ENCODE measurements around the gene GPRC5D. TPM values are rescaled to one million over a fixed set of nuclear protein-coding genes. Genes with fewer than 3 reads are reported as not detected.

Gene GPRC5D
- total RNA-seq, 3 donors from 2014 or later, result not detected

DNA sequence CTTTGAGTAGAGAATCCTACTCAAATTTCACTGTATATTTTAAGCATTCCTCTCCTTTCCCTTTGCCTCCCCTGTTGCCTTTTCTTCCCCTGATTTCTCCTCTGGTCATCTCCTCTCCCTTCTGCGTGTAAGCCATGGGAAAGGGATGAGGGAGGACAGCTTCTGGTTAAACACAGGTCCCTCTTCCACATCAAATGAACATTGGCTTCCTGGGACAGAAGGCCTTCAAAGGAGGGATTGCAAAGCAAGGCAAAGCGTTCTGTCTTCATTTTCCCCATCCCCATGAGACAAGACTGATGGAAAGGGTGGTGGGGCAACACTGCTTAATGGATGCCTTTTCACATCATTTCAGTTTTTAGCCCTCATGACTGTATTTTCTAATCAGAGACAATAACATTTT lies 34.5 kb downstream of the GPRC5D start:
- no peak for DNase-seq (ENCODE audit: low spot score in 2 of 2)
- TF ChIP-seq, protein P1, sequence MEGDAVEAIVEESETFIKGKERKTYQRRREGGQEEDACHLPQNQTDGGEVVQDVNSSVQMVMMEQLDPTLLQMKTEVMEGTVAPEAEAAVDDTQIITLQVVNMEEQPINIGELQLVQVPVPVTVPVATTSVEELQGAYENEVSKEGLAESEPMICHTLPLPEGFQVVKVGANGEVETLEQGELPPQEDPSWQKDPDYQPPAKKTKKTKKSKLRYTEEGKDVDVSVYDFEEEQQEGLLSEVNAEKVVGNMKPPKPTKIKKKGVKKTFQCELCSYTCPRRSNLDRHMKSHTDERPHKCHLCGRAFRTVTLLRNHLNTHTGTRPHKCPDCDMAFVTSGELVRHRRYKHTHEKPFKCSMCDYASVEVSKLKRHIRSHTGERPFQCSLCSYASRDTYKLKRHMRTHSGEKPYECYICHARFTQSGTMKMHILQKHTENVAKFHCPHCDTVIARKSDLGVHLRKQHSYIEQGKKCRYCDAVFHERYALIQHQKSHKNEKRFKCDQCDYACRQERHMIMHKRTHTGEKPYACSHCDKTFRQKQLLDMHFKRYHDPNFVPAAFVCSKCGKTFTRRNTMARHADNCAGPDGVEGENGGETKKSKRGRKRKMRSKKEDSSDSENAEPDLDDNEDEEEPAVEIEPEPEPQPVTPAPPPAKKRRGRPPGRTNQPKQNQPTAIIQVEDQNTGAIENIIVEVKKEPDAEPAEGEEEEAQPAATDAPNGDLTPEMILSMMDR (IDR thresholded peaks at IDR 0.05), result no peak
- TF ChIP-seq POLR2AphosphoS5 (IDR thresholded peaks at IDR 0.05), result no peak
- TF ChIP-seq POLR2A (IDR thresholded peaks at IDR 0.05), result no peak
- intact Hi-C loops (cut with DNase I; ENCODE audit: low total_unique reads), result loop anchor here (5.0 kb wide), 1 partner anchor 310 kb away; no protein-coding TSS in a partner anchor
- Histone ChIP-seq H3K27me3 (no peaks in the 10 kb centered on the region), H3K9me3 (no peaks in the 10 kb centered on the region), H3K27ac (peak overlapping the region; percentile 38 to 75), H3K36me3 (no peaks in the 10 kb centered on the region), H3K4me3 (no peak overlapping the region), H3K4me1 (no peaks in the 10 kb centered on the region)

DNA sequence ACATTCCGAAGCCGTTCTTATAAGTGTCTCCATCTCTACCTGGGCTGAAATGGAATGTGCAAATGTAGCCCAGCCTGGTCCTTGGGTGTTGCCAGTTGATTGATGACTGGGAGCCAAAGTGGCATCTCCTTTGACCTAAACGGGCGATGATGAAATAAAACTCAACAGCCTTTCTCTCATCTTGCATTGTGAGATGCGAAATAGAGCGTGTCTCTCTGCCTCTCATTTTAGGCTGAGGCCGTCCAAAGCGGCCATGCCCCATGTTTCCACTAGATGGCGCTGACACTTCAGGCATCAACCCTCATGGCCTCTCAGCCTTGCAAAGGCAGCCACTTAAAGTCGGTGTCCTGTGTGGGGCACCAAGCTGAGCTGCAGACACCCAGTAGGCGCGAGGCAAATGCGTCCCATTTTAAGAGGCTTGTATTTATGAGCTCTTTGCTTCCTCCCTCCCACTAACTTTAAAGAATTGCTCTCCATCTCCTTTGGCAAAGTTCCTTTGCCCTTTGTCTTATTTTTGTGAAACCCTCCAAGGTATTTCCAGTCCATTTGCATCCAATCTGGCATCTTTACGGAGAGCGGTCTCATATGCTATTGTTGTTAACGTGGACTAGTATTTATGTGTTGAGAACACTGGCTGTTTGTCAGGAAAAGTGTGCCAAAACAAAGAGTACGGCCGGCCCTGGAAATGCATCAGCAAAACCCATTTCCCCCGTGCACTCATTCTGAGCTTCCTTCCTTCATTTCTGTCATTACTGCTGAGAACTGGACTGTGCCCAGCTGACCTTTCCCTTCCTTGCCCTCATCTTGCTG lies 35.6 kb downstream of the GPRC5D start:
- Histone ChIP-seq H3K9me3 (no peaks in the 10 kb centered on the region), H3K27me3 (no peaks in the 10 kb centered on the region), H3K27ac (peak overlapping the region; percentile 9 to 75), H3K4me3 (peak overlapping the region in 1 of 3 donors; percentile 24), H3K36me3 (no peaks in the 10 kb centered on the region), H3K4me1 (no peaks in the 10 kb centered on the region)
- peak; percentile 80 to 85 for DNase-seq (ENCODE audit: low spot score in 2 of 2)
- TF ChIP-seq POLR2AphosphoS5 (IDR thresholded peaks at IDR 0.05), result peak in 2 of 3 donors; percentile 52 to 56
- no peak for TF ChIP-seq POLR2A (IDR thresholded peaks at IDR 0.05)
- TF ChIP-seq, protein P1 (IDR thresholded peaks at IDR 0.05), result peak; percentile 91 to 97 (median 92)
- intact Hi-C loops (cut with DNase I; ENCODE audit: low total_unique reads), result loop anchor here (5.0 kb wide), 1 partner anchor 311 kb away; no protein-coding TSS in a partner anchor

DNA sequence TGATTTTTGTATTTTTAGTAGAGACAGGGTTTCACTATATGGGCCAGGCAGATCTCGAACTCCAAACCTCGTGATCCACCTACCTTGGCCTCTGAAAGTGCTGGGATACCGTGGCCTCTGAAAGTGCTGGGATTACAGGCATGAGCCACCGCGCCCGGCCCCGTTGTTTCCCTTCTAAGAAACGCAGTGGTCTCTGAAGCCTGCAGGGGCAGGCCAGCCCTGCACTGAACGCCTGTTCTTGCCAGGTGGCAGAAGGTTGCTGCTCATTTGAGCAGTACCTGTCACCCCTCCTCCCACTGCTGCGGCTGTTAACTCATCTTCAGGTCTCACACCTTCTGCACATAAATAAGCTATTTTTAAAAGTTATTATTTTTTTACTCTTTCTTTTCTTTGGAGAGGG lies 36.3 kb downstream of the GPRC5D start:
- Histone ChIP-seq H3K27me3 (no peaks in the 10 kb centered on the region), H3K36me3 (no peaks in the 10 kb centered on the region), H3K27ac (peak overlapping the region in 1 of 2 donors; percentile 9), H3K9me3 (no peaks in the 10 kb centered on the region), H3K4me1 (no peaks in the 10 kb centered on the region), H3K4me3 (no peak overlapping the region)
- TF ChIP-seq, protein P1 (IDR thresholded peaks at IDR 0.05), result no peak
- TF ChIP-seq POLR2AphosphoS5 (IDR thresholded peaks at IDR 0.05) (no peak), POLR2A (IDR thresholded peaks at IDR 0.05) (no peak)
- intact Hi-C loops (cut with DNase I; ENCODE audit: low total_unique reads), result loop anchor here (5.0 kb wide), 1 partner anchor 312 kb away; no protein-coding TSS in a partner anchor
- no peak for DNase-seq (ENCODE audit: low spot score in 2 of 2)

DNA sequence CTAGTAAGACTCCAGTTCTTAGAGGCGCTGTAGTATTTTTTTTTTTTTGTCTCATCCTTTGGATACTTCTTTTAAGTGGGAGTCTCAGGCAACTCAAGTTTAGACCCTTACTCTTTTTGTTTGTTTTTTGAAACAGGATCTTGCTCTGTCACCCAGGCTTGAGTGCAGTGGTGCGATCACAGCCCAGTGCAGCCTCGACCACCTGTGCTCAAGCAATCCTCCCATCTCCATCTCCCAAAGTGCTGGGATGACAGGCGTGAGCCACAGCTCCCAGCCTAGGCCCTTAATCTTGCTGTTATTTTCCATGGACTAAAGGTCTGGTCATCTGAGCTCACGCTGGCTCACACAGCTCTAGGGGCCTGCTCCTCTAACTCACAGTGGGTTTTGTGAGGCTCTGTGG lies 39.3 kb downstream of the GPRC5D start:
- no peak overlapping the region for H3K4me3 ChIP-seq
- TF ChIP-seq POLR2AphosphoS5 (IDR thresholded peaks at IDR 0.05) (no peak), POLR2A (IDR thresholded peaks at IDR 0.05) (no peak)
- TF ChIP-seq, protein P1 (IDR thresholded peaks at IDR 0.05), result no peak
- no peak for DNase-seq (ENCODE audit: low spot score in 2 of 2)
- peaks cover 0 to 5% of the 10 kb centered on the region in 2 donors for H3K4me1 ChIP-seq
- H3K27ac ChIP-seq, result no peak overlapping the region
- H3K27me3 ChIP-seq, result no peaks in the 10 kb centered on the region
- no peaks in the 10 kb centered on the region for H3K36me3 ChIP-seq
- intact Hi-C loops (cut with DNase I; ENCODE audit: low total_unique reads), result no loop called here
- H3K9me3 ChIP-seq, result no peaks in the 10 kb centered on the region

DNA sequence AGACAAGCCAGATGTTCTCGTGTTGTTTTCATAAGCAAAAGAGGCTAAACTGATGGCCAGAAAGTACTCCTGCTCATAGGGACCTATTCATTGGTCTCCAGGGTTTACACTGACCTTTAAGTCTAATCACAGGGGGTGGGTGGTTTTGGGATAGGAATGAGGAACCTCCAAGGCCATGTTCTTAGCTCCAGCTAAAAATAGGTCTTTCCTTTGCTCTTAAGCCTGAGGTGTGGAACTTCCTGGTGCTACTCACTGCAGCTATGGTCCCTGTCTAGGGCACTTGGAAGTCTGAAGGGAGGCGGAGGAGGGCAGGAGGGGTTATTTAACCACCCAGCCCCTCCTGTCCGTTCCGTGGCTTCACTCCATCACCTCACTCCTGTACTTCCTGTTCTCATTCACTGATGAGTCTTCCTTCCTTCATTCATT lies 42.0 kb downstream of the GPRC5D start:
- intact Hi-C loops (cut with DNase I; ENCODE audit: low total_unique reads), result no loop called here
- no peaks in the 10 kb centered on the region for H3K9me3 ChIP-seq
- no peak for DNase-seq (ENCODE audit: low spot score in 2 of 2)

More for the DNA sequence above, 42.0 kb downstream of the GPRC5D start:
- Histone ChIP-seq H3K36me3 (no peaks in the 10 kb centered on the region), H3K4me3 (no peak overlapping the region), H3K27me3 (no peaks in the 10 kb centered on the region), H3K4me1 (peaks cover 0 to 5% of the 10 kb centered on the region in 2 donors), H3K27ac (peak overlapping the region; percentile 63 to 78)
- TF ChIP-seq POLR2A (IDR thresholded peaks at IDR 0.05), result no peak
- TF ChIP-seq, protein P1 (IDR thresholded peaks at IDR 0.05), result no peak
